ENCODE data around the gene FTO. TPM values are rescaled to one million over a fixed set of nuclear protein-coding genes. Genes with fewer than 3 reads are reported as not detected.

Gene FTO
- total RNA-seq, 2 donors from 2014 or later, result 47.5 to 50.4 TPM

GRCh38 chr16:54031107-54031760 is 327.3 kb downstream of the FTO start:
- no peak overlapping the region for H3K27ac ChIP-seq
- WGBS, 2 donors, result 97% methylated on average over 5 of the region's 5 CpGs
- no peaks in the 10 kb centered on the region for H3K36me3 ChIP-seq (replicated peaks in 1 of 2; ENCODE audit: insufficient read depth in 1 of 2, low read depth in 2 of 2)
- H3K4me3 ChIP-seq, result no peak overlapping the region
- H3K4me1 ChIP-seq, result no peaks in the 10 kb centered on the region
- no peak for ATAC-seq
- no peaks in the 10 kb centered on the region for H3K27me3 ChIP-seq
- TF ChIP-seq POLR2A (IDR thresholded peaks at IDR 0.05), result no peak
- no peak for TF ChIP-seq CTCF (IDR thresholded peaks at IDR 0.05)
- no peak for DNase-seq
- H3K9me3 ChIP-seq, result peaks cover 0 to 8% (median 0%) of the 10 kb centered on the region in 3 donors
- intact Hi-C loops (cut with DNase I), result no loop called here

GRCh38 chr16:54033747-54034146 is 329.8 kb downstream of the FTO start:
- ATAC-seq (no peak), DNase-seq (no peak)
- H3K27me3 ChIP-seq, result no peaks in the 10 kb centered on the region
- no peaks in the 10 kb centered on the region for H3K4me1 ChIP-seq
- TF ChIP-seq POLR2A (IDR thresholded peaks at IDR 0.05) (no peak), CTCF (IDR thresholded peaks at IDR 0.05) (no peak)
- peaks cover 0 to 8% (median 0%) of the 10 kb centered on the region in 3 donors for H3K9me3 ChIP-seq
- H3K4me3 ChIP-seq, result no peak overlapping the region
- H3K27ac ChIP-seq, result no peak overlapping the region
- no peaks in the 10 kb centered on the region for H3K36me3 ChIP-seq (replicated peaks in 1 of 2; ENCODE audit: insufficient read depth in 1 of 2, low read depth in 2 of 2)
- WGBS, 2 donors, result 93 to 98% methylated on average over 6 of the region's 6 CpGs
- intact Hi-C loops (cut with DNase I), result no loop called here

- Histone ChIP-seq H3K4me3 (no peak overlapping the region), H3K27ac (no peak overlapping the region), H3K9me3 (peaks cover 0 to 8% (median 0%) of the 10 kb centered on the region in 3 donors), H3K27me3 (no peaks in the 10 kb centered on the region), H3K36me3 (replicated peaks in 1 of 2; ENCODE audit: insufficient read depth in 1 of 2, low read depth in 2 of 2) (no peaks in the 10 kb centered on the region), H3K4me1 (no peaks in the 10 kb centered on the region)
- 96 to 97% methylated on average over 1 of the region's 1 CpG for WGBS, 2 donors
- TF ChIP-seq CTCF (IDR thresholded peaks at IDR 0.05) (no peak), POLR2A (IDR thresholded peaks at IDR 0.05) (no peak)
- DNase-seq (no peak), ATAC-seq (no peak)
- intact Hi-C loops (cut with DNase I), result no loop called here
Measured at GRCh38 chr16:54034684-54035083, 330.7 kb downstream of the FTO start.

- 74 to 85% methylated on average over 5 of the region's 5 CpGs for WGBS, 2 donors
- Histone ChIP-seq H3K36me3 (replicated peaks in 1 of 2; ENCODE audit: insufficient read depth in 1 of 2, low read depth in 2 of 2) (no peaks in the 10 kb centered on the region), H3K27ac (no peak overlapping the region), H3K4me1 (no peaks in the 10 kb centered on the region), H3K9me3 (no peaks in the 10 kb centered on the region), H3K4me3 (no peak overlapping the region), H3K27me3 (no peaks in the 10 kb centered on the region)
- intact Hi-C loops (cut with DNase I), result no loop called here
- no peak for ATAC-seq
- no peak for DNase-seq
- TF ChIP-seq CTCF (IDR thresholded peaks at IDR 0.05), result no peak
Measured at GRCh38 chr16:54040480-54040879, 336.5 kb downstream of the FTO start.

- DNase-seq (no peak), ATAC-seq (no peak)
- no peak overlapping the region for H3K27ac ChIP-seq
- H3K9me3 ChIP-seq, result no peaks in the 10 kb centered on the region
- H3K4me3 ChIP-seq, result no peak overlapping the region
- intact Hi-C loops (cut with DNase I), result no loop called here
- no peaks in the 10 kb centered on the region for H3K27me3 ChIP-seq
- H3K36me3 ChIP-seq (replicated peaks in 1 of 2; ENCODE audit: insufficient read depth in 1 of 2, low read depth in 2 of 2), result no peaks in the 10 kb centered on the region
- H3K4me1 ChIP-seq, result no peaks in the 10 kb centered on the region
- WGBS, 2 donors, result 80 to 85% methylated on average over 6 of the region's 6 CpGs
- TF ChIP-seq POLR2A (IDR thresholded peaks at IDR 0.05) (no peak), CTCF (IDR thresholded peaks at IDR 0.05) (no peak)
Measured at GRCh38 chr16:54040975-54041374, 337.0 kb downstream of the FTO start.
